Subcutaneous abdominal adipose tissue (tissue), 5 donors: Measurements from ENCODE around the gene ARFGEF2.
"Not testable (repeated sequence)": the region's sequence is repeated elsewhere in the genome, so short reads cannot be mapped to it uniquely, and the experiment has no call there.

Experiments
- H3K27ac ChIP-seq: one replicate; pipeline ENCODE4 v1.7.0; 2013; ENCODE audit warnings: low read depth, mild to moderate bottlenecking, inconsistent platforms, low read length, moderate library complexity
- H3K27me3 ChIP-seq, 5 donors: one replicate each; pipeline ENCODE4 v1.7.0; 2013; ENCODE audit warnings: low read length in 5 of 5, inconsistent platforms in 1 of 5; ENCODE audit not compliant: control insufficient read depth in 5 of 5, insufficient read depth in 4 of 5
- H3K36me3 ChIP-seq, 5 donors: one replicate each; pipeline ENCODE4 v1.7.0; 2013; ENCODE audit warnings: low read length in 5 of 5; ENCODE audit not compliant: control insufficient read depth in 5 of 5, insufficient read depth in 5 of 5
- H3K4me1 ChIP-seq, 5 donors: one replicate each; pipeline ENCODE4 v1.7.0; 2013; ENCODE audit warnings: low read length in 5 of 5, mild to moderate bottlenecking in 3 of 5, moderate library complexity in 1 of 5; ENCODE audit not compliant: control insufficient read depth in 5 of 5, insufficient read depth in 5 of 5
- H3K4me3 ChIP-seq, 5 donors: one replicate each; pipeline ENCODE4 v1.7.0; 2013; ENCODE audit warnings: low read length in 5 of 5, low read depth in 1 of 5
- H3K9ac ChIP-seq, 5 donors: one replicate each; pipeline ENCODE4 v1.7.0; 2013; ENCODE audit warnings: low read length in 5 of 5, mild to moderate bottlenecking in 4 of 5, moderate library complexity in 3 of 5
- H3K9me3 ChIP-seq, 5 donors: one replicate each; pipeline ENCODE4 v1.7.0; 2013; ENCODE audit warnings: low read length in 5 of 5; ENCODE audit not compliant: control insufficient read depth in 5 of 5
- donor health status: healthy.
- donor health status: healthy.
- donor health status: healthy.
- donor health status: healthy.
- donor health status: healthy.

Gene ARFGEF2

DNA sequence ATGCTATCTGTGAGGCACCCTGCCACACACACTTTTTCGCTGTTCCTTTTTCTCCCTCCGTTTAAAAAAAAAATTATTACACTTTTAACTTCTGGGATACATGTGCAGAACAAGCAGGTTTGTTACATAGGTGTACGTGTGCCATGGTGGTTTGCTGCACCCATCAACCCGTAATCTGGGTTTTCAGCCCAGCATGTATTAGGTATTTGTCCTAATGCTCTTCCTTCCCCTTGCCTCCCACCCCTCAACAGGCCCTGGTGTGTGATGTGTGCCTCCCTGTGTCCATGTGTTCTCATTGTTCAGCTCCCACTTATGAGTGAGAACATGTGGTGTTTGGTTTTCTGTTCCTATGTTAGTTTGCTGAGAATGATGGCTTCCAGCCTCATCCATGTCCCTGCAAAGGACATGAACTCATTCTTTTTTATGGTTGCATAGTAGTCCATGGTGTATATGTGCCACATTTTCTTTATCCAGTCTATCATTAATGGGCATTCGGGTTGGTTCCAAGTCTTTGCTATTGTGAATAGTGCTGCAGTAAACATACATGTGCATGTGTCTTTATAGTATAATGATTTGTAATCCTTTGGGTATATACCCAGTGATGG is 12.9 kb downstream of the ARFGEF2 start:
- not testable (repeated sequence) for H3K4me3 ChIP-seq, H3K36me3 ChIP-seq, H3K9ac ChIP-seq, H3K27ac ChIP-seq, H3K27me3 ChIP-seq, H3K9me3 ChIP-seq
- H3K4me1 ChIP-seq, result peaks cover 0 to 12% (median 10%) of the 10 kb centered on the region in 5 donors

DNA sequence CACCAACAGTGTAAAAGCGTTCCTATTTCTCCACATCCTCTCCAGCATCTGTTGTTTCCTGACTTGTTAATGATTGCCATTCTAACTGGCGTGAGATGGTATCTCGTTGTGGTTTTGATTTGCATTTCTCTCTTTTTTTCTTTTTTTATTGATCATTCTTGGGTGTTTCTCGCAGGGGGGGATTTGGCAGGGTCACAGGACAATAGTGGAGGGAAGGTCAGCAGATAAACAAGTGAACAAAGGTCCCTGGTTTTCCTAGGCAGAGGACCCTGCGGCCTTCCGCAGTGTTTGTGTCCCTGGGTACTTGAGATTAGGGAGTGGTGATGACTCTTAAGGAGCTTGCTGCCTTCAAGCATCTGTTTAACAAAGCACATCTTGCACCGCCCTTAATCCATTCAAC is 13.5 kb downstream of the ARFGEF2 start:
- H3K4me1 ChIP-seq, result peaks cover 0 to 10% (median 8%) of the 10 kb centered on the region in 5 donors
- not testable (repeated sequence) for H3K36me3 ChIP-seq, H3K9ac ChIP-seq, H3K4me3 ChIP-seq, H3K9me3 ChIP-seq, H3K27ac ChIP-seq, H3K27me3 ChIP-seq

DNA sequence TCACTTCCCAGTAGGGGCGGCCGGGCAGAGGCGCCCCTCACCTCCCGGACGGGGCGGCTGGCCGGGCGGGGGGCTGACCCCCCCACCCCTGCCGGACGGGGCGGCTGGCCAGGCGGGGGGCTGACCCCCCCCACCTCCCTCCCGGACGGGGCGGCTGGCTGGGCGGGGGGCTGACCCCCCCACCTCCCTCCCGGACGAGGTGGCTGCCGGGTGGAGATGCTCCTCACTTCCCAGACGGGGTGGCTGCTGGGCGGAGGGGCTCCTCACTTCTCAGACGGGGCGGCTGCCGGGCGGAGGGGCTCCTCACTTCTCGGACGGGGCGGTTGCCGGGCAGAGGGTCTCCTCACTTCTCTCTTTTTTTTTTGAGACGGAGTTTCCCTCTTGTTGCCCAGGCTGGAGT is 14.7 kb downstream of the ARFGEF2 start:
- H3K36me3 ChIP-seq, H3K4me1 ChIP-seq, H3K27me3 ChIP-seq, H3K9ac ChIP-seq, H3K4me3 ChIP-seq, H3K27ac ChIP-seq, H3K9me3 ChIP-seq: not testable (repeated sequence)

DNA sequence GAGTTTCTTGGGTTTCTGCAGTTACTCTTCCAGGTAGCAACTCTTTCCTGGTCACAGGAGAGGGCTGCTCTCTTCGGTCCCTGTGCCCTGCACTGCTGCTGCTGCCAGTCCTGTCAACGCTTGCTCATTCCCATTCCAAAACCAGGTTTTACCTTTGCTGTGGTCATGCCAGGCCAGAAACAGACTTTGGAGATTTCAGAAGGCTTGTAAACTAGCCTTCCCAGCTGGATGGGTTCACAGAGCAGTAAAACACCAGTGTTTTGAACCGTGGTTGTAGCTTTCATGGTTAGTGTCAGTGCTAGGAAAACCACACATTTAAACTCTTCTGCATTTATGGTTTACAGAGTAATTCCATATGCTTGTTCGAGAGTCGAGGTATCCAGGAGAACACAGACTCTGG is 16.2 kb downstream of the ARFGEF2 start:
- Histone ChIP-seq H3K27me3 (no peaks in the 10 kb centered on the region), H3K9ac (peak overlapping the region in 1 of 5 donors; percentile 41), H3K4me1 (peaks cover 0 to 7% (median 0%) of the 10 kb centered on the region in 5 donors), H3K27ac (no peak overlapping the region), H3K4me3 (no peak overlapping the region), H3K9me3 (no peaks in the 10 kb centered on the region), H3K36me3 (peaks cover under 1 to 15% (median 12%) of the 10 kb centered on the region in 5 donors)

DNA sequence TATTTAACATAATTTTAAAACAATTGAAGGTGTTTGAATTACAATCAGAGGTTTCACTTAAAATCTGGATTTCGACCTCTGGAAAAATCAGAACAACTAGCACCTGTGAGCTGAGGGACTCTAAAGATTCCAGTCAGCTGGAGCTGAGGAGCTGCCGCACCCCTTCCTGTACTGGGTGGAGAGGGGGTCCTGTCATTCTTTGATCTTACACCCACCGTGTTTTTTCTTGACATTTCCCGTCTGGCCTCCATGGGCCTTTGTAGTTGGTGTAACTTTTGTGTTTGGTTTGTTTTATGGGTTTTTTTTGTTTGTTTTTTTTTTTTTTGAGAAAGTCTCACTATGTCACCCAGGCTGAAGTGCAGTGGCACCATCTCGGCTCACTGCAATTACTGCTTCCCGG is 17.2 kb downstream of the ARFGEF2 start:
- Histone ChIP-seq H3K4me3 (no peak overlapping the region), H3K27ac (no peak overlapping the region), H3K9me3 (no peaks in the 10 kb centered on the region), H3K9ac (no peak overlapping the region), H3K4me1 (peaks cover 0 to 7% (median 0%) of the 10 kb centered on the region in 5 donors), H3K36me3 (peaks cover 7 to 21% (median 19%) of the 10 kb centered on the region in 5 donors), H3K27me3 (no peaks in the 10 kb centered on the region)

GRCh38 chr20:48940170-48940569 is 18.7 kb downstream of the ARFGEF2 start:
- H3K27ac ChIP-seq, result no peak overlapping the region
- peaks cover 0 to 7% (median 0%) of the 10 kb centered on the region in 5 donors for H3K4me1 ChIP-seq
- no peaks in the 10 kb centered on the region for H3K9me3 ChIP-seq
- no peak overlapping the region for H3K4me3 ChIP-seq
- H3K36me3 ChIP-seq, result peaks cover 11 to 36% (median 34%) of the 10 kb centered on the region in 5 donors
- no peak overlapping the region for H3K9ac ChIP-seq
- H3K27me3 ChIP-seq, result no peaks in the 10 kb centered on the region

DNA sequence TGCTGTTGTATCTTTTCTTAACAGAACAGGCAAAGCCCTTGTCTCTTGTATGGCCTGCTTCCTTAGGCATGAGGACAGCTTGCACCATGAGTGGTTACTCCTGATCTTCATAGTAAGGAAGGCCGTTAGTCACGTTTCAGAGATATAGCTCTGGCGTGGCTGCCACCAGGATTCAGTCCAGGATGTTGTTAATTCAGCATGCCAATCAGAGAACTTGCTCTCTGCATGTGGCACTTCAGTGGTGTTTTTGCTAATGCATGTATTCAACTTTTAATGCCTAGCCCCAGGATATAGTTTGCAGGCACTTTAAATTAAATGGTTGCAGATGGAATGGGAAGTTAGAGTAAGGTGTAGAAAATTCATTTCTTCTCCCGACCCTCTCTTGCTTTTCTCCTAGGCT is 20.0 kb downstream of the ARFGEF2 start:
- Histone ChIP-seq H3K27me3 (no peaks in the 10 kb centered on the region), H3K9me3 (no peaks in the 10 kb centered on the region), H3K9ac (no peak overlapping the region), H3K4me3 (no peak overlapping the region), H3K4me1 (peaks cover 0 to 10% (median 0%) of the 10 kb centered on the region in 5 donors), H3K27ac (no peak overlapping the region), H3K36me3 (peaks cover 11 to 46% (median 44%) of the 10 kb centered on the region in 5 donors)

- Histone ChIP-seq H3K27ac (no peak overlapping the region), H3K9me3 (no peaks in the 10 kb centered on the region), H3K4me1 (peaks cover 0 to 4% (median 0%) of the 10 kb centered on the region in 5 donors), H3K36me3 (peaks cover 11 to 48% (median 44%) of the 10 kb centered on the region in 5 donors), H3K27me3 (no peaks in the 10 kb centered on the region), H3K4me3 (no peak overlapping the region), H3K9ac (no peak overlapping the region)
Observed at GRCh38 chr20:48942730-48943129, 21.2 kb downstream of the ARFGEF2 start.

DNA sequence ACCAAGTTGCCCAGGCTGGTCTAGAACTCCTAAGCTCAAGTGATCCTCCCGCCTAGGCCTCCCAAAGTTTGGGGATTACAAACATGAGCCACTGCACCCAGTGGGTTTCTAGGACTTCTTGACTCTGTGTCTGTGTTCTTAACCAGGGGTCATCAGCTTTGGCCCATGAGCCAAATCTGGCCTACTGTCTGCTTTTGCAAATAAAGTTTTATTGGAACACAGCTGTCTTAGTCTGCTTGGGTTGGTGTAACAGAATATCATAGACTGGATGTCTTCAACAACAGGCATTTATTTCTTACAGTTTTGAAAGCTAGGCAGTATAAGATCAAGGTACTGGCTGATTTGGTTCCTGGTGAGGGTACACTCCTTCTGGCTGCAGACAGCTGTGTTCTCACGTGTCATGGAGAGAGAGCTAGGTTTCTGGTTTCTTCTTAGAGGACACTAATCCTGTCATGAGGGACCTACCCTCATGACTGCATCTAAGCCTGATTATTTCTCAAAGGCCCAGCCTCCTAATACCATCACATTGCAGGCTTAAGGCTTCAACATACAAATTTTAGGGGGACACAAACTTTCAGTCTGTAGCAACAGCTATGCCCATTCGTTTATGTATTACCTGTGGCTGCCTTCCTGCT is 23.3 kb downstream of the ARFGEF2 start:
- peaks cover 20 to 68% (median 61%) of the 10 kb centered on the region in 5 donors for H3K36me3 ChIP-seq
- no peak overlapping the region for H3K27ac ChIP-seq
- no peaks in the 10 kb centered on the region for H3K9me3 ChIP-seq
- no peak overlapping the region for H3K9ac ChIP-seq
- no peaks in the 10 kb centered on the region for H3K27me3 ChIP-seq
- H3K4me1 ChIP-seq, result peaks cover 0 to 3% (median 0%) of the 10 kb centered on the region in 5 donors
- H3K4me3 ChIP-seq, result no peak overlapping the region

- no peak overlapping the region for H3K9ac ChIP-seq
- peaks cover 20 to 77% (median 67%) of the 10 kb centered on the region in 5 donors for H3K36me3 ChIP-seq
- no peak overlapping the region for H3K27ac ChIP-seq
- no peaks in the 10 kb centered on the region for H3K27me3 ChIP-seq
- H3K4me1 ChIP-seq, result peaks cover 0 to 3% (median 0%) of the 10 kb centered on the region in 5 donors
- no peak overlapping the region for H3K4me3 ChIP-seq
- H3K9me3 ChIP-seq, result no peaks in the 10 kb centered on the region
Observed at GRCh38 chr20:48945840-48946514, 24.5 kb downstream of the ARFGEF2 start.
